Stimulated activated CD8-positive, alpha-beta memory T cell treated with anti-CD3 and anti-CD28 coated beads, Interleukin-12 subunit alpha, Interleukin-12 subunit beta, amount 100 ng/mL, for 4 hours (primary cell): ENCODE measurements around the gene RNF144B.

ENCODE experiments used
- DNase-seq: peaks from one replicate; pipeline ENCODE4 v3.0.0-alpha.2; 2020; ENCODE audit warnings: low read depth

RNF144B gene

GRCh38 chr6:18488526-18489270 is 101.5 kb downstream of the RNF144B start:
- no peak for DNase-seq

- no peak for DNase-seq
Measured at GRCh38 chr6:18489335-18489734, 102.2 kb downstream of the RNF144B start.

- DNase-seq: no peak
Measured at GRCh38 chr6:18491308-18492045, 104.3 kb downstream of the RNF144B start.

- DNase-seq: no peak
Measured at GRCh38 chr6:18492972-18493371, 105.8 kb downstream of the RNF144B start.

DNA sequence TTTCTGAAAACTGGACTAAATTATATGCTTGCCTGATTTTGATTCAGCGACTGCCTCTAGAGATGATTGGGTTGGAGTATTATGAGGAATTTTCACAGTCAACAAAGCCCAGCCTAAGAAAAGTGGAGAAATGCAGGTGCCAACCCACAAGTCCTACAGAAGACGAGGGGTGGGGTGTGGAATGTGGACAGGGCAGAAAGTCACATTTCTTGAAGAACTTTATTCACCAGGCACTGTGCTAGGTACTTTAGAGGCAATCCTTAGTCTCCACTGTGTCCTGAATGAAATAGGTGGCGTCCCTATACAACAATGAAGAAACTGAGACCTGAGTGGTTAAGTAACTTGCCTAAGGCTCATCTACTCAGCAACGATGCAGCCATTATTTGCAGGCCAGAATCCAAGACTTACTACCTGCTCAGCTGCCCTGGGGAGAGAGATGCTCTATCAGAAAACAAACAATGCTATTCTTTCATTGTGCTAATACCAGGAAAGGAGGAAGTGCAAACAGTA is 106.3 kb downstream of the RNF144B start:
- DNase-seq: no peak

DNA sequence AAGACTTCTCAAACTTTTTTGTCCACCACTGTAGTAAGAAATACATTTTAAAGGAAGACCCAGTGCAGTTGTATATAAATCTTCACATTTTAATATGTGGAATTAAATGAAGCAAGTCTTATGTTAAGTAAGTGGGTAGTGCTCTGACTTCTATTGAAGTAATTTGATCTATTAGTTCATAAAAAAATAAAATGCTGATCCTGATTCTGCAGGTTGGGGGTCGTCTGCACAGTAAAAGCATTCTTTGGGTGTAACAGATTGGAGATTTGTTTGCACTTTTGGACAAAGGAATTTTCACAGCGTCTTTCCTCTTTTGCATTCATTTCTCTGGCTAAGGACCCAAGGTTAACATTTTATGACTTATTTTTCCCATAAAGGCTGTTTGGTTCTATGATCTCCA is 106.8 kb downstream of the RNF144B start:
- no peak for DNase-seq

DNA sequence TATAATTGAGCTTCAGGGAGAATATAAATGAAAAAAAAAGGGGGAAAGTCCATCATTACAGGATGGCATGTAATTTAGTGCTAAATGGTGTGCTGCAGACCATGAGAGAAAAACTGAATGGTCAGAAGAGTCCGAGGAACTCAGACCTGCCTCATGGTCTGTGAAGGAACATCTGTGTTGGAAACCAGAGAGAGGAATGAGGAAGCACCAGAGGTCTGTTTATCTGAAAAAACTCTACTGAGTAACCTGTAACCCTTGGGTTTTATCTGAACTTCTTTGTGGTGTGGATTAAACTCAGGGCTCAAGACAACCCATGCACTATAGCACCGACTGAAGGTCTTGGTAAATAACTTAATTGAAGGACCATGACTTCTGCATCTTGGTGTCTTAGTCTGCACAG is 108.1 kb downstream of the RNF144B start:
- no peak for DNase-seq

GRCh38 chr6:18496462-18496861 is 109.3 kb downstream of the RNF144B start:
- DNase-seq: no peak

DNA sequence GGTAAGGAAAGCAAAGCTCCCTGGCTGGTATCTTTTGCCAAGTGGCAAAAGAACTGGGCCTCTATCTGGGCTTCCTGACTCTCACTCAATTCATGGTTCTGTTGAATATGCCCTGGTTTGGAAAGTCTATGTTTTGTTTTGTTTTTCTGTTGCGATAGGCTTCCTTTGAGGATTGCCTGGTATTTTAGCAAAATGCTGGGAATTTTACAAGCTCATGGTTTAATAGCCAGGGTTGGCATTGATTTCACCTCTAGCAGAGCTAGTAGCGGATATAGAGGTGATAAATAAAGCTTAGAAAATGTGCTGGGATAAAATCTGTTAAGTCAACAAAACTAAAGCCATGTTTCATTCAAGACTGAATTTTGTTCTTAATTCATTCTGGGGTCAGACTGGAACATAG is 109.9 kb downstream of the RNF144B start:
- DNase-seq: no peak

GRCh38 chr6:18498408-18498807 is 111.3 kb downstream of the RNF144B start:
- no peak for DNase-seq

DNA sequence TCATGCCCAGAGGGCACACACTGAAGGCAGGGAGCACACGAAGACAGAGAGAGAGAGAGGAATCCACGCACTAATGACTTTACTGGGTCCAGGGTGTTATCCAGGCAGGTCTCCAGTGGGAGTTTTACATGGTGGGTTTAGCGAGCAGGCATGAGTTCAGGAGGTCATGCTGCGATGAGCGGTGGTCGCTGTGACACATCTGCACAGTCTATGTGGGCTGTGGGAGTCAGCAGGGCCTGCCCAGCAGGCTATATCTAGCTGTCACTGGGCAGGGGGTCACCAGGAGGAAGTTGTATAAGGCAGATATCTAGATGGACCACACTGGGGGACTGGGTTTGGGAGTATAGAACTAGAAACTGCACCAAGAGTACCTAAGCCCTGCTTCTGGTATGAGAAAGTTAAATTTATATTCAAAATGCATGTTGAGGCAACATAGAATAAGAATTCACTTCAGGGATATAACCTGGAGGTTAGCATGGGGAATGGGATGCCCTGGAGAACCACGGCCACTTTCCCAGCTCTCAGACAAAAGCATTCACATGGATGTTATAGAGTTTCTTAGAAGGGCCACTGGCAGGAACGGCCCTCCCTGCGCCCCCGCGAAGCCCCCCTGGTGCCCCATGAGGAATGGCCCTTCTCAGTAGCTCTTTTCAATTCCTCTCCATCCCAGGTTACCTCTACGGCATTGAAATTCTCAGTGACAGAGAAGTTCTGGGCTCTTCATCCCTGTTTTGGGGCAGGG is 113.9 kb downstream of the RNF144B start:
- no peak for DNase-seq

DNA sequence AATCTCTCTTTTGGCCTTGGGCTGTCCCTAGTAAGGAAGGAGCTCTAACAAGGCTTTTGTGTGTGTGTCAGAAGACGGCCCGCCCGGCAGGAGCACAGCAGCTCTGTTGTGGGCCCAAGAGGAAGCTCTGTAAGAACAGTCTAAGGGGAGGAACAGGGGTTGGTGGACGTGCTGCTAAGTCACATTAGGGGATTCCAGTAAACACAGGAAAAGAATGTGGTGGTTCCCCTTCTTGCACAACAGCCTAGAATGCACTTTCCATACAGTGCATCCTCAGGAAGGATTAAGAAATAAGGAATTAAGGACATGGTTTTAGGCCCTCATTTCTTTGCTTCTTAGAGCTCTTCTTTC is 114.5 kb downstream of the RNF144B start:
- no peak for DNase-seq

DNA sequence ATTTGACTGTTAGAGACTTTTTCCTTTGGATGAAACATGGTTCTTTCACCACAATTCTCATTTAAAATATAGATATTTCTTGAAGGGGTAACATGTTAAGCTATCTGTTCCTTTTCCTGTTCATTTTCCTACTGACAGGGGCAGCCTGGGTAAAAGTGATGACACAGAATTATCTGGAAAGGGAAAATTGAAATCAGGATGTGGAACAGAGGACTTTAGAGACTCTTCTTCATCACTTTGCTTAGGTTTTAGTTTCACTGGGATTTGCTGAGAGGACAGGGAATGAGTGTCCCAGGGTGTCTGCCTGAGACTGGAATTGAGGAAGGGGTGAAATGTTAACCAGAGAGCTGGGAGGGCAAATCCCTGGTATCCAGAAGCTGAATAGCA is 116.0 kb downstream of the RNF144B start:
- no peak for DNase-seq

- no peak for DNase-seq
Measured at GRCh38 chr6:18503593-18504231, 116.6 kb downstream of the RNF144B start.

GRCh38 chr6:18504232-18504596 is 117.1 kb downstream of the RNF144B start:
- no peak for DNase-seq

- no peak for DNase-seq
Measured at GRCh38 chr6:18506382-18507017, 119.3 kb downstream of the RNF144B start.

GRCh38 chr6:18507018-18507415 is 119.9 kb downstream of the RNF144B start:
- DNase-seq: no peak

DNA sequence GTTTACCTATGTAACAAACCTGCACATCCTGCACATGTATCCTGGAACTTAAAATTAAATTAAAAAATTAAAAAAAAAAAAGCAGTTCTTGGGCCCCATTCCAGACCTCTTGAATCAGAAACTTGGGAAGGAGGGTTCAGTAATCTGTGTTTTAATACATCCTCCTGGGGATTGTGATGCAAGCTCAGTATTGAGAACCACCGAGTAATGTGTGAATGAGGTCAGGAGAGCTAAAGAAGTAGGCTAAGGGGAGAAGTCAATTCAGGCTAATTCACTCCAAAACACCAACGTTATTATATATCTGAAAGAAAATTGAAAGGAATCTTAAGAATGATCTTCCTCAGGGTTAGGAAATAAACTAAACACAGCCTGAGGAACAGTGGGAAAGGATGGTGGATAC is 120.4 kb downstream of the RNF144B start:
- no peak for DNase-seq

DNA sequence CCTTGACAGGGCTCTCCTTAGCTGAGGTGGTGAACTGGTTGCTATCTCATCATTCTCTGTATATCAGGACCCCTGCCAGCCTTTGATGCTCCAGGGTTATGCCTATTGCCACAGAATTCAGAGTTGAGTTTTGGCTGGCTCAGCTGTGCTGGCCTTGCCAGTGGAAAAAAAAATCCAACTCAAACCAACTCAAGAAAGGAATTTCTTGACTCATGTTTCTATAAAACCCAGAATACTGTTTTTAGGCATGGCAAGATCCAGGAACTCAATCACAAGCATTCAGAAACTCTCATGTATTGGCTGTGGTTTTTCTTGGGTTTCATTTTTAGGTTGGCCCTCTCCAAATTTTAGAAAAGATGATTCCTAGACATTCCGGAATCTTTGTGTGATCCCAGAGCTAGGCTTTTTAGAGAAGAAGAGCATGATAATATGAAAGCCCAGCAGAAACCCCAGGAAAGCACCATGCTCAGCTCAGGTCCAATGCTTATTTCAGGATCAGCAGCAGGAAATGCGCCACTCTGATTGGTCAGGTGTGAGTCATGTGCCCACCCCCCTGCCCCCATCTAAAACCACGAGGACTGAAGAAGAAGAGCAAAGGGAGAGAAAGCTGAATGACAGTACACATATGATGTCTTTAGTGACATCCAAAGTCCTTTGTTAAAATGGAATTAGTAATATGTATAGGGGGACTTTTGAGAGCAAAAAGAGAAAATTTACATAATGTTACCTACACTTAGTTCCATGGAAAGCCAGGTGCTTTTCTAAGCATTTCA is 122.9 kb downstream of the RNF144B start:
- DNase-seq: no peak

GRCh38 chr6:18510644-18511033 is 123.5 kb downstream of the RNF144B start:
- no peak for DNase-seq

DNA sequence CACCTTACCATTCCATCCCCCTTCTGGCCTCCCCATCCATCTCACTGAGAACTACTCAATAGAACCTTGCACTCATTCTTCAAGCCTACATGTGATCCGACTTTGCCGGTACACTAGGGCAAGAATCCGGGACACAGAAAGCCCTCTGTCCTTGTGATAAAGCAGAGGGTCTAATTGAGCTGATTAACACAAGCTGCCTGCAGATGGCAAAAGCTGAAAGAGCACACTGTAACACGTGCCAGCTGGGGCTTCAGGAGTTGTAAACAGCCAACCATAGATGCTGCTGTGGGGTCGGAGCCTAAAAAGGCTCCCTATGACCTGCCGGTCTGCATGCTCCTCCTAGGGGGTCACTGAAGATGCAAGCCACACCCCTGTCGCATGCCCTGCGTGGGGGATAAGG is 124.1 kb downstream of the RNF144B start:
- no peak for DNase-seq
